ENCODE data around the gene MAMSTR. TPM values are rescaled to one million over a fixed set of nuclear protein-coding genes. Genes with fewer than 3 reads are reported as not detected.

The MAMSTR gene
- total RNA-seq, 1 donor from 2014 or later = 0.57 TPM

- H3K4me2 ChIP-seq (ENCODE audit: low read length) = peak overlapping the region; percentile 81
- no peaks in the 10 kb centered on the region for H3K36me3 Mint-ChIP-seq (ENCODE audit: low read depth, unreplicated experiment)
- peaks cover 9% of the 10 kb centered on the region for H3K4me1 ChIP-seq (ENCODE audit: insufficient read depth, low read length)
- H3K4me3 ChIP-seq (ENCODE audit: insufficient read depth, low read depth, low read length) = peak overlapping the region; percentile 33
- no peak for DNase-seq (ENCODE audit: low read depth)
- H3K4me1 Mint-ChIP-seq (ENCODE audit: low read depth, unreplicated experiment) = peaks cover 3% of the 10 kb centered on the region
- no peaks in the 10 kb centered on the region for H3K9me3 ChIP-seq (ENCODE audit: insufficient read depth, low read depth, low read length)
- H3K27ac Mint-ChIP-seq (ENCODE audit: unreplicated experiment) = no peak overlapping the region
- FAIRE-seq = no peak
- H3K79me2 ChIP-seq (ENCODE audit: insufficient read depth, low read length) = no peaks in the 10 kb centered on the region
- no peak for TF ChIP-seq EZH2 (IDR thresholded peaks at IDR 0.05; ENCODE audit: insufficient read depth, low read length)
- TF ChIP-seq CTCF (IDR thresholded peaks at IDR 0.05; ENCODE audit: insufficient read depth, low read depth, low read length) = no peak
- H3K27me3 ChIP-seq (ENCODE audit: insufficient read depth, low read length) = peaks cover 21% of the 10 kb centered on the region
- no peak overlapping the region for H3K27ac ChIP-seq (ENCODE audit: low read depth, low read length)
- no peaks in the 10 kb centered on the region for H3K9me3 Mint-ChIP-seq (ENCODE audit: unreplicated experiment)
- H2AFZ ChIP-seq (ENCODE audit: low read depth, low read length) = peak overlapping the region; percentile 58
- peak overlapping the region; percentile 66 for H3K4me3 Mint-ChIP-seq (ENCODE audit: unreplicated experiment)
- H3K9ac ChIP-seq (ENCODE audit: low read length) = no peak overlapping the region
- H3K36me3 ChIP-seq (ENCODE audit: insufficient read depth, low read length) = no peaks in the 10 kb centered on the region
- peaks cover 32% of the 10 kb centered on the region for H3K27me3 Mint-ChIP-seq (ENCODE audit: low read depth, unreplicated experiment)
- no peaks in the 10 kb centered on the region for H4K20me1 ChIP-seq (ENCODE audit: insufficient read depth, low read length)
These were observed 32.4 kb upstream of the MAMSTR start for GRCh38 chr19:48751845-48752495.

GRCh38 chr19:48750771-48751504, 31.4 kb upstream of the MAMSTR start:
- no peak overlapping the region for H3K27ac ChIP-seq (ENCODE audit: low read depth, low read length)
- Mint-ChIP-seq H3K9me3 (ENCODE audit: unreplicated experiment) (no peaks in the 10 kb centered on the region), H3K4me3 (ENCODE audit: unreplicated experiment) (no peak overlapping the region), H3K36me3 (ENCODE audit: low read depth, unreplicated experiment) (no peaks in the 10 kb centered on the region), H3K27ac (ENCODE audit: unreplicated experiment) (no peak overlapping the region), H3K27me3 (ENCODE audit: low read depth, unreplicated experiment) (peaks cover 28% of the 10 kb centered on the region), H3K4me1 (ENCODE audit: low read depth, unreplicated experiment) (peaks cover 3% of the 10 kb centered on the region)
- no peak for FAIRE-seq
- H3K27me3 ChIP-seq (ENCODE audit: insufficient read depth, low read length) = peaks cover 21% of the 10 kb centered on the region
- peaks cover 14% of the 10 kb centered on the region for H3K4me1 ChIP-seq (ENCODE audit: insufficient read depth, low read length)
- no peak overlapping the region for H2AFZ ChIP-seq (ENCODE audit: low read depth, low read length)
- no peak overlapping the region for H3K9ac ChIP-seq (ENCODE audit: low read length)
- H3K36me3 ChIP-seq (ENCODE audit: insufficient read depth, low read length) = no peaks in the 10 kb centered on the region
- no peak for TF ChIP-seq CTCF (IDR thresholded peaks at IDR 0.05; ENCODE audit: insufficient read depth, low read depth, low read length)
- no peak for TF ChIP-seq EZH2 (IDR thresholded peaks at IDR 0.05; ENCODE audit: insufficient read depth, low read length)
- H3K4me3 ChIP-seq (ENCODE audit: insufficient read depth, low read depth, low read length) = no peak overlapping the region
- H3K4me2 ChIP-seq (ENCODE audit: low read length) = no peak overlapping the region
- no peaks in the 10 kb centered on the region for H3K79me2 ChIP-seq (ENCODE audit: insufficient read depth, low read length)
- no peak for DNase-seq (ENCODE audit: low read depth)
- H4K20me1 ChIP-seq (ENCODE audit: insufficient read depth, low read length) = no peaks in the 10 kb centered on the region
- no peaks in the 10 kb centered on the region for H3K9me3 ChIP-seq (ENCODE audit: insufficient read depth, low read depth, low read length)

DNA sequence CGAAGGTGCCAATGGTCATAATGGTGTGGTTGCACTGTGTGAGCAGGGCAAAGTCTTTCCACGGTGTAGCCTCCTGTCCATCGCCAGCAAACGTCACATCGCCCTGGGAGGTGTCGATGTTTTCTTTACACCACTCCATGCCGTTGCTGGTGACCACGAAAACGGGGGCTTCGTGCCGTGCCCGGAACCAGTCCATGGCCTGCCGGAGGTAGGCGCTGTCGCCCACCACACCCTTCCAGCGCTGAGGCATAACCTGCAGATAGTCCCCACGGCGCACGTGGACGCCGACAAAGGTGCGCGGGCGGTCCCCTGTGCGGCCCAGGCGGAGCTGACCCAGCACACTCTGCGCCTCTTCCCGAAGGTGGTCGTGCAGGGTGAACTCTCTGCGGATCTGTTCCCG, 30.8 kb upstream of the MAMSTR start:
- H3K36me3 ChIP-seq (ENCODE audit: insufficient read depth, low read length) = no peaks in the 10 kb centered on the region
- no peaks in the 10 kb centered on the region for H4K20me1 ChIP-seq (ENCODE audit: insufficient read depth, low read length)
- no peak overlapping the region for H3K9ac ChIP-seq (ENCODE audit: low read length)
- H3K36me3 Mint-ChIP-seq (ENCODE audit: low read depth, unreplicated experiment) = no peaks in the 10 kb centered on the region
- H3K27me3 Mint-ChIP-seq (ENCODE audit: low read depth, unreplicated experiment) = peaks cover 23% of the 10 kb centered on the region
- no peaks in the 10 kb centered on the region for H3K9me3 Mint-ChIP-seq (ENCODE audit: unreplicated experiment)
- no peaks in the 10 kb centered on the region for H3K79me2 ChIP-seq (ENCODE audit: insufficient read depth, low read length)
- no peak overlapping the region for H2AFZ ChIP-seq (ENCODE audit: low read depth, low read length)
- H3K4me3 Mint-ChIP-seq (ENCODE audit: unreplicated experiment) = no peak overlapping the region
- H3K27ac Mint-ChIP-seq (ENCODE audit: unreplicated experiment) = no peak overlapping the region
- H3K4me3 ChIP-seq (ENCODE audit: insufficient read depth, low read depth, low read length) = no peak overlapping the region
- H3K27ac ChIP-seq (ENCODE audit: low read depth, low read length) = no peak overlapping the region
- DNase-seq (ENCODE audit: low read depth) (no peak), FAIRE-seq (no peak)
- peaks cover 14% of the 10 kb centered on the region for H3K4me1 ChIP-seq (ENCODE audit: insufficient read depth, low read length)
- H3K9me3 ChIP-seq (ENCODE audit: insufficient read depth, low read depth, low read length) = no peaks in the 10 kb centered on the region
- H3K4me1 Mint-ChIP-seq (ENCODE audit: low read depth, unreplicated experiment) = peaks cover 3% of the 10 kb centered on the region
- TF ChIP-seq EZH2 (IDR thresholded peaks at IDR 0.05; ENCODE audit: insufficient read depth, low read length) (no peak), CTCF (IDR thresholded peaks at IDR 0.05; ENCODE audit: insufficient read depth, low read depth, low read length) (no peak)
- peaks cover 19% of the 10 kb centered on the region for H3K27me3 ChIP-seq (ENCODE audit: insufficient read depth, low read length)
- H3K4me2 ChIP-seq (ENCODE audit: low read length) = no peak overlapping the region
